Stimulated activated CD4-positive, alpha-beta T cell treated with anti-CD3 and anti-CD28 coated beads, Interleukin-4, amount 100 ng/mL, for 24 hours (primary cell): Measurements from ENCODE around the gene FAM111B.

Source experiments
- DNase-seq: peaks from one replicate; pipeline ENCODE4 v3.0.0-alpha.2; 2020

The FAM111B gene

DNA sequence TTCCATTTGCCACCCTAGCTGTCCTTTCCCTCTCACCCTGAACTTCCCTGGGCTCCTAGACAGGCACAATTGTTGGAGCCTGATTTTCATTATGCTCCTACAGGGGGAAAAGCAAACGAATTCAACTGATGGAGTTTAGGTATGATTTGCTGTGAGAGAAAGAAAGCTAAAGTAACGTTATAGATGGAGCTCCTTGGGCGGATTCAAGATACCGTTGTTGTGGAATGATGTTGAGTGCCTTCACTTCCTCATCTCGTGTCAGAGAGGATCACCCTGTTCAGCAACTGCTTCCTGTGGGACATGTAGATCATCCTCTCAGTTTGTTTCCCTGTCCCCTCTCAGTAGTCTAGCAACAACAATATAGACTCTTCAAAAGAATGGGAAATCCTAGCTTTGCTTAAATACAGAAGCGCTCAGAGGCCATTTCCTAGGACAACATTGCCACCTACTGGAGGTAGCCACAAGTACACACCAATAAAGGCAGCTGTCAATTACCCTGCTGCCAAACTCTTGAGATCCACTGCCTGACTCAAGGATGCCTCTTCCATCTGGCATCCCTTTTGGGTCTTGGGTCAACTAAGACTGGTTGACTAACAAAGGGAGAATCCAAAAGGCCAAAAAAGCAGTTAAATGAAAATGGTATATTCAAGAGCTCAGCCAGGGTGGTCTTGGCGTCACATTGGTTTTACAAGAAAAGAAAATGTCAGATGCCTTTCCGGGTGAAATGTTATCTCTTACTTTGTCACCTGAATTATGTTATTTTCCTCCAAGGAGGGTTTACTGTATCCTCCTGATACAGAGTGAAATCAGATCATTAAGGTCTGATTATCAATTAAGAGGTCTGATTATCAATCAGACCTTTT, 51.4 kb downstream of the FAM111B start:
- peak; percentile 70 for DNase-seq

DNA sequence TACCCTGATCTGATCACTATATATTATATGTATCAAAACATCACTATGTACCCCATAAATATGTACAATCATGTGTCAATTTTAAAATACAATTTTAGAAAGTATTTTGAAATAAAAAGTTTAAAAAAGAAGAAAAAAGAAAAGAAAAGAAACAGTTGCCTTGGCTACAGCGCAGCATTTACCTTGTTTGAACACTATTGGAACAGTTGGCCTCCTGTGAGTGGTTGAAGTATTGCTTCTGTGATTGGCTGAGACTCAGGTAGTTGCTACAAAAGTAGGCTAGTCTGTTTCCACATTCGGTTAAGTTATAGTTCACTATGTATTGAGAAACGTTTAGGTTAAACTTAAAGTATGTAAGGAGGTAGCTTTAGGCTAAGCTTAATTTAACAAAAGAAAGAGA, 57.0 kb downstream of the FAM111B start:
- DNase-seq = no peak

DNA sequence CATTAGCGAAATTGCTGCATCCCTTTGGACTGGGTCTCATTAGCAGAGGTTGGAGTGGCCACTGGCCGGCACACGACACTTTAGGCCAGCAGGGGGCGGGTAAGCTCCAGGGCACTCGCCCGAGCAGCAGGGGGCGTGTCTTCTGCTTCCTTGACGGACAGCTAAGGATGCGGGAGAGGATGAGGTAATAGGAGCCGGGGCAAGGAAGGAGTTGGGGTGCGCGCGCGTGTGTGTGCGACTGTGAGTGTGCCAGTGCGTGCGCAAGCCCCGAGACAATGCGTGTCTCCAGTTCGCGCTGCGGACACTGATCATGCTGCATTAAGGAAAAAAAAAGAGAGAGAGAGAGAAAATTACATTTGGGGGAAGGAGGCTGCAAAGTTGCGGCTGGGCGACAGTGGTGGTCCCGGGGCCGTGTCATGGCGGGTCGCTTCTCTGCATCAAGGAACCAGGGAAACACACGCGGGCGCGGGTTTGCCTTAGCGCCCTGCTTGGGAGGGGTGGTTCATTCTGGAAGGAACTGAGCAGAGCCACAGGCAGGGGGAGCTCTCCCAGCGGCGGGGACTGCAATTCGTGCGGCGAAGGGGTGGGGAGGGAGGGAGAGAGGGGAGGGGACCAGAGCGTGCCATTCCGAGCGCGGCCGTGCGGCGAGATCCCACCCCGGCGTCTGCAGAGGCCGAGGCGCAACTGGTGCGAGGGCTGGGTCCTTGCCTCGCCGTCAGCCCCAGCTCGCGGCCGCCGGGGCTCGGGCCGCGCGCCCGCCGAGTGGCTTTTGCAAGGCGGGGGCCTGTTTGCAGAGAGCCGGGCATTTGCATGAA, 64.7 kb downstream of the FAM111B start, which contains the start of gene DTX4:
Gene DTX4, plus strand, starts transcription at position 625 of the 815 bp plus-strand sequence. CDS start 464 bp downstream, outside the sequence.
- peak; percentile 93 for DNase-seq

DNA sequence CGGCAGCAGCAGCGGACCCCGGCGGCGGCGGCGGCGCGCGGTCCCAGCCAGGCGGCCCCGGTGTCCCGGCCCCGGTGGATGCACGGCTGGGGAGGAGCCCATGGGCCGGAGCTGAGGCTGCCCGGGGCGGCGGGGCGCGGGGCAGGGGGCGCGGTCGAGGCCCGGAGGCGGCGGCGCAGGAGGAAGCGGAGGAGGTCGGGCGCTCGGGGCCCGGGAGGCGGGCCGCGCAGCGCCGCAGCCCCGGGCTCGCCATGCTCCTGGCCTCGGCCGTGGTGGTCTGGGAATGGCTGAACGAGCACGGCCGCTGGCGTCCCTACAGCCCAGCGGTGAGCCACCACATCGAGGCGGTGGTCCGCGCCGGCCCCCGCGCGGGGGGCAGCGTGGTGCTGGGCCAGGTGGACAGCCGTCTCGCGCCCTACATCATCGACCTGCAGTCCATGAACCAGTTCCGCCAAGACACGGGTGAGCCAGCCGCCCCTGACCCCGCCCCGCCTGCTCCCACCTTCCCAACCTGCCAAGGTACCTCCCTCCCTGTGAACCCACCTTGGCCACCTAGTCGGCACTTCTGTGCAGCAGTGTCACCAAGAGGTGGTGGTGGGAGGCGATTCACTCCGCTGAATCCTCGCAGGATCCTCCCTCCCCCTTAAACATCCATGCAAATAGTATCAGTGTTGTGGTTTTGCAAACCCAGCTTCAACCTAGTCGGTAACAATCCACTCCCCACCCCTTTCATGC, 65.5 kb downstream of the FAM111B start:
- DNase-seq = peak; percentile 26

DNA sequence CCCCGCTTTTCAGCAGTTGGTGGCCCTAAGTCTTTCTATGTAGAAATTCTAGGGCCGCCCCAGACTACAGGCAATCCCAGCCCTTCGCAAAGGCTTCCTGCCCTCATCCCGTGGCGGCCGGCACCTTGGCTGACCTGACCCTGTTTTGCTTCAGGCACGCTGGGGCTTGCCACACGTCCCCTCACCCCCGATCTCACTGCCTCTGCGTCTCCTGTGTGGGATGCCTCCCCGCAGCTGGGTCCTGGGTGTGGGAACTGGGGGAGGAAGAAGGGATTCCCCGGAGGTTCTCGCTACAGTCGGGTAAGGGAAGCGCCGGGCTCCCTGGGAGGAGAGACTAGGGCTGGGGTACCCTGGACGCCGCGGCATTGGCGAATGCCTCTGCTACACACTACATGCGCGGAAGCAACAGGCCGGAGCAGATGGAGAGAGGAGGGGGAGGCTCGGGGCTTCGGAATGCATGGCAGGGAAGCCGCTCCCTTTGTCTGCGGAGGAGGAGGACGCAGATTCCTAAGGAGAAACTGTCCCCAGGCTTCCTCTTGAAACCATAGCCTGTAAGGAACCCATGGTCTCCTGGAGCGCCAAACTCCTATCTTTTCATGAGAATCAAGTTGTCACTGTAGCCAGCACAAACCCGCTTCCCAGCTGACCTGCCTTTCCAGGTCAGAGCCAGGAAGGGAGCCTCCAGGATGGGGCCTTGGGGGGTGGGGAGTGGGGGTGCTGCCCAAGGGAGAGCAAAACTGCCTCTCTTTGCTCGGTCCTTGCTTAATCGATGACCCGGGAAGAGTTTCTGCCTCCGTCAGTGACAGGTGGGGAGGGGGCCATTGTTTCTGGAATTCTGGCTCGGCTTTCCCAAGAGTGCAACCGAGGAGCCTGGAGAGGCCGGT, 66.3 kb downstream of the FAM111B start:
- no peak for DNase-seq

DNA sequence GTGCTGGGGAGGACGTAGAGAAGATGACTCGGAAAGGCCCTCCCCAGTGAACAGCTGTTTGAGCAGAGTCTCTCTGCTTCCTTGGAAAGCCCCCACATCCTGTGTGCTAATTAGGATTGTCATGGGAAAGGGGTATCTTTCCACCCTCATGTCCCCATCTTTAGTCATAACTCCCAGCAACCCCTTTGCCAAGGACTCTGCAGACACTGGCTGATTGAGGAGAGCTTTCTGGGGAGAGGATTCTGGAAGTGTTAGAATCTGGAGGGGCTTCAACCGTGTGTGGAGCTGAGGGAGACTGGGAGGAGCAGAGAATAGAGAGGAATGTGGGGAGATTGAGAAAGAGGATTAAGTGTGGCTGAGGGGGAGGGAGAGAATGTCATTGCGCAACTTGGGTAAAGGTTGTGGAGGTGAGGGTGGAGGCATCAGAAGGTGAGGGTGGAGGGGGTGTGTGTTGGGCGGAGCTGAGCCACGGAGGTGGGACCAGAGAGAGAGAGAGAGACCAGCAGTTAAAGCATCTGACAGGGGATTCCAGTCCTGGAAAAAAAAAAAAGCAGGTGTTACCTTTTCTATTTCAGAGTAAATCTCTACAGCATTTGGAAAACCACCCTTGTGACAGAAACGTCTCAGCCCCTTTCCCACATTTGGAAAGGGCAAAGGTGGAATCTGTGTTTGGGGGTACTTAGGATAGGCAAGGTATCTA, 67.1 kb downstream of the FAM111B start:
- no peak for DNase-seq

DNA sequence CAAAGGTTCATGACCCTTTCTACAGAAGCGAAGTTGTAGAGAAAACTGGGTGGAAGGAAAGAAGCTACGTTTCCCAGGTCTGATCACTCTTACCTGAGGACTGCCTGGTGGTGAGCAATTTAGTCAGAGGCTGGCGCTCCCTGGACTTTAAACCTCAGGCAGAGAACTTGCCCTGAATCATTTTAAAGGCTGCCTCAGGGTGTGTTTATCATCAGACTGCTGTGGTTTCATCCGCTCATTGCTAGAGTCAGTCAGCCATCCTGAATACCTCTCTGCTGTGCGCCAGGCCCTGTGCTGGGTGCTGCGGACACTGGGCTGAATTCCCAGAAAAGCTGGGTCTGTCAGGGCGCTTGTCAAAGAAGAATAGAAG, 67.6 kb downstream of the FAM111B start:
- DNase-seq = no peak

DNA sequence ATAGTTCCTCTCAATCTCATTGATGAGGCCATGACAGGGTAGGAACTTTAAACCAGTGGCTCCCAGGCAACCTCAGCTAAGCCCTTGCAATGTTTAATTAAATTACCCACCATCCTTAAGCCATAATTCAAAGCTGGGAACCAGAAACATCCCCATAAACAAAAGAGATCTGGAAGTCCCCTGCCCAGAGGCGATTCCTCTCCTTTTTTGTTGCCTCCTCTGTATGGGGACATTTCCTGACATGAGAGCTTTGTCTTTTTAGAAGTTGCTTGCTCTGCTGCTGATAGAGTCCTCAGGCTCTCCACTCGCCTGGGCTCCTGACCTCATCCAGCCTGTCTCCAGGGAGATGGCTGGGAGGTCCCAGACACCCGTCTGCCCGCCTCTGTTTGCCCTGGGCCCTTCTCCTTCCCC, 68.1 kb downstream of the FAM111B start:
- DNase-seq = no peak

DNA sequence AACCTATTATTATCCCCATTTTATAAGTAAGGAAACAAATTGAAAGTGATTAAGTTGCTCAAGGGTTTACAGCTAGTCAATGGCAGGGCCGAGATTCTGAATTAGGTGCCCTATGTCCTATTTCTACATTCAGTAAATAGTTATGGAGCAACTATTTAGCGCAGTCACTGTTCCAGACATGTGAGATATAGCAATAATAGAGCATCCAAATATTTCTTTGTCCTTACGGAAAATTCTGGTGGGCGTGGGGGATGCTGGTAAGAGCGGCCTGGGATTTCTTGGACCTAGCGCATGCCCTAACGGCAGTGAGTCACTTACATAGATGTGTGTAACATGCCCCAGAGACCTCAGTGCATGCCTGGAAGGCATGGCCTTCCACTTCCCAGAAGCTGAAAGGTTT, 69.3 kb downstream of the FAM111B start:
- DNase-seq = no peak
